Activated CD8-positive, alpha-beta memory T cell treated with anti-CD3 and anti-CD28 coated beads for 48 hours (primary cell): Measurements from ENCODE around the gene TMC8.
"Not testable (repeated sequence)": the region's sequence is repeated elsewhere in the genome, so short reads cannot be mapped to it uniquely, and the experiment has no call there.

Experiments used
- DNase-seq, 3 experiments: peaks; one replicate each; pipeline ENCODE4 v3.0.0-alpha.2; 2020; ENCODE audit warnings: low read depth in 2 of 3, low spot score in 2 of 3

The TMC8 gene

GRCh38 chr17:78154903-78155811 lies 24.6 kb downstream of the TMC8 start:
- DNase-seq: no peak

DNA sequence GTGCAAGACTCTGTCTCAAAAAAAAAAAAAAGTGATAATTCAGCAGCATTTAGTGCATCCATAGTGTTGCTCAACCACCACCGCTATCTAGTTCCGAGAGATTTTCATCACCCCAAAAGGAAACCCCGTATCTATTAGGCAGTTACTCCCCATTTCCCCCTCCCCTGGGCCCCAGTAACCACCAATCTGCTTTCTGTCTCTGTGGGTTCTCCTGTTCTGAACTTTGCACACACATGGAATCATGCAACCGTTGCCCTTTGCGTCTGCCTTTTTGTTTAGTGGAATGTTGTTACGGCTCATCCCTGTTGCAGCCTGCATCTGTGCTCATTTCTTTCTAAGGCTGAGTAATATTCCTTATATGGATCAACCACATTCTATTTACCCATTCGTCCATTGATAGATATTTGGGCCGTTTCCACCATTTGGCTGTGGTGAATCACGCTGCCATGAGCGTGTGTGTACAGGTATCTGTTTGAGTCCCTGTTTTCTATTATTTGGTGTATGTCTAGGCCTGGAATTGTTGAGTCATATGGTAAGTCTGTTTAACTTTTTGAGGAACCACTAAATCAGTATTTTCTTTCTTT lies 29.1 kb downstream of the TMC8 start:
- no peak for DNase-seq

- no peak for DNase-seq
These were observed 33.5 kb downstream of the TMC8 start for GRCh38 chr17:78163881-78164747.

DNA sequence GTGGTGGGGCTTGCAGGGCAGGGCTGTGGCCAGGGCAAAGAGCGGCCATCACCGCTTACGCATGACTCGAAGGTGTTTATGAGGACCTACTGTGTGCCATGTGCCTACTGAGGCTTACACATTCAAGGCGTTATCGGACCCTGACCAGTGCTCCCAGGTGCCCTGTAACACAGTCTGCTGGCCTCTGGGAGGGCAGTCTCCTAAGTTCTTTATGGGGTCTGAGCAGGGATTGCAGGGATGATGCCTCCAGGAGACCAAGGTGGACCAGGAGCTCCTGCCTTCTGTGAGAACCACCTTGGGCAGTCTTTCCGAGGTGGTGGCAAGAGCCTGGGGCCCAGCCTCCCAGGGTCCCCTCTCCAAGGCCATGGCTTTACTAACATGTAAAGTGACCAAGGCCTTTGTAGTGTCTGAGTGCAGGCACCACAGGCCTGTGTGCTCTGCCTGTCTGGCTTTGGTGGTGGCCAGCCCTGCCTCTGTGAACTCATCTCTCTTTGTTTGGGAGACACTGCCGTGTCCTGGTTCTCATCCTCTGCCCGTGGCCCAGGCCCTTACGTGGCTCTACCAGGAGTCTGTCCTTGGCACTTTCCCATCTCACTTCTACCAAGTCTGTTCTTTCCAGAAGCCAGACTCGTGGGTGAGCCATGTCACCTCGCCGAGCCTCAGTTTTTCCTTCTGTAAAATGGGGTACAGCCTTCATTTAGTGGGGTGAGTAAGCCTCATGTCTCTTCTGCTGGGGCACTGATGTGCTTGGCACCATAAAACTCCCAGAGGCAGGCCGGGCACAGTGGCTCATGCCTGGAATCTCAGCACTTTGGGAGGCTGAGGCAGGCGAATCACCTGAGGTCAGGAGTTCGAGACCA lies 34.4 kb downstream of the TMC8 start:
- no peak for DNase-seq

GRCh38 chr17:78166416-78166815 lies 35.8 kb downstream of the TMC8 start:
- DNase-seq: no peak

GRCh38 chr17:78168242-78168902 lies 37.8 kb downstream of the TMC8 start, which contains the start of gene SYNGR2:
TSS of gene SYNGR2 (plus strand) at chr17:78168581. CDS start at chr17:78168617, 36 bp downstream.
- DNase-seq: peak; percentile 61 to 79 (median 77)

DNA sequence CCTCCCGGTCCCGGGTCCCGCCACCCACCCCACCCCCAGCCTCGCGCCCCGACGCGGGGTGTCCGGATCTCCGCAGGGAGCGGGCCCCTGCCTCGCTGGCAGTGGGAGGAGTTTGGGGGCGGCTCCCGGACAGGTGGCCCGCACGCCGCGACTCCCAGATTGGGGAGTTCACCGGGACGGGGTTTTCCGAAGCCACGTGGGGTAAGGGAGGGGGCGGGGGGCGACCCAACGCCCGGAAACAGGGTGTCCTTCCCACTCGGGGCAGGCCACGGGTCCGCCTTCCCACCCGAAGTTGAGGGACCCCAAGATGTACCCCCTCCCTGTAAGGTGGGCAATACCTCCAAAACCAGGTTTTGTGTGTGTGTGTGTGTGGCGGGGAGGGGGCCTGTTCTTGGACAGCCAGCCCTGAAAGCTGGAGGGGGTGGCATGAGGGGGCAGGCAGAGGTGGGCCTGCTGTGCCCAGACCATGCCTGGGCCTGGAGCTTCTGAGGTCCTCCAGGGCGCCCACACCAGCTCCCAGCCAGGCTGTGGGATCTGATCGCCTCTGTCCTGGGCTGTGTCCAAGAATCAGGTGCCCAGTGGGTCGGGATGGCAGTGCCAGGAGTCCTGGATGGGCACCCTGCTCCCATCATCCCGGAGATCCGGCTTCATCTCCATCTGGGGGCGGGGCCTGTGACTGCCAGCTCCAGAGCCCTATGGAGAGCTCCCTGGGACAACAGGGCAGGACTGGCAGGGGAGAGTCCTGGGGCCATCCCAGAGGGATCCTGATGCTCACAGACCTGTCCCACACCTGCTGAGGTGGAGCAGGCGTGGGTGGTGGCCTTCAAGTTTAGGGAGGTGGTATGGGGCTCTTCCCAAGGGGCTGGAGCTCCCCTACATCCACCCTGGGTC lies 38.6 kb downstream of the TMC8 start:
- DNase-seq: peak in 1 of 3 experiments; percentile 47

DNA sequence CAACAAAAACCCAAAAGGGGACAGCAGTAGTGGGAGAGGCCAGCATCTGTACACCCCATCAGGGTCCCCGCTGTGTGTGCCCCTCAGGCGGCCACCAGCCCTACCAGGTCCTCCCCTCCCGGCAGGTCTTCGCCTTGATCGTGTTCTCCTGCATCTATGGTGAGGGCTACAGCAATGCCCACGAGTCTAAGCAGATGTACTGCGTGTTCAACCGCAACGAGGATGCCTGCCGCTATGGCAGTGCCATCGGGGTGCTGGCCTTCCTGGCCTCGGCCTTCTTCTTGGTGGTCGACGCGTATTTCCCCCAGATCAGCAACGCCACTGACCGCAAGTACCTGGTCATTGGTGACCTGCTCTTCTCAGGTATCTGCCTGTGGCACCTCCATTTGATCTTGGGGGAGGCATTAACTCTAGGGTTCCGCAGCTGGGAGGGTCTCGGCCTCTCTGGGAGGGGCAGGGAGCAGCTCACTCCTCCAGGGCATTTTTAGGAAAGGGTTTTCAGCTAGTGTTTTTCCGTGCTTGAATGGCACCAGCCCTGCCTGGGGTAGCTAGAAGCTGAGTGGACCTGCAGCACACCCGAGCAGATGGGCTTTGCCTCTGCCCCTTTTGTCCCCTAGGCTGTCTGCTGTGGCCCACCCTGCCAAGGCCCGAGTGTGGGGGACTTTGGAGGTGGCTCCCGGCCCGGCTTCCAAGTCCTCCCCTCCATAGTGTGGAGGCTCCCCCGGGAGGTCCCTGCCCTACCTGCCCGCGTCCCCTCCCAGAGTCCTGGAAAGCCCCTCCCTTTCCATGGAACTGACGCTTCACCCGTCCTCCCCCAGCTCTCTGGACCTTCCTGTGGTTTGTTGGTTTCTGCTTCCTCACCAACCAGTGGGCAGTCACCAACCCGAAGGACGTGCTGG lies 40.4 kb downstream of the TMC8 start:
- DNase-seq: no peak

DNA sequence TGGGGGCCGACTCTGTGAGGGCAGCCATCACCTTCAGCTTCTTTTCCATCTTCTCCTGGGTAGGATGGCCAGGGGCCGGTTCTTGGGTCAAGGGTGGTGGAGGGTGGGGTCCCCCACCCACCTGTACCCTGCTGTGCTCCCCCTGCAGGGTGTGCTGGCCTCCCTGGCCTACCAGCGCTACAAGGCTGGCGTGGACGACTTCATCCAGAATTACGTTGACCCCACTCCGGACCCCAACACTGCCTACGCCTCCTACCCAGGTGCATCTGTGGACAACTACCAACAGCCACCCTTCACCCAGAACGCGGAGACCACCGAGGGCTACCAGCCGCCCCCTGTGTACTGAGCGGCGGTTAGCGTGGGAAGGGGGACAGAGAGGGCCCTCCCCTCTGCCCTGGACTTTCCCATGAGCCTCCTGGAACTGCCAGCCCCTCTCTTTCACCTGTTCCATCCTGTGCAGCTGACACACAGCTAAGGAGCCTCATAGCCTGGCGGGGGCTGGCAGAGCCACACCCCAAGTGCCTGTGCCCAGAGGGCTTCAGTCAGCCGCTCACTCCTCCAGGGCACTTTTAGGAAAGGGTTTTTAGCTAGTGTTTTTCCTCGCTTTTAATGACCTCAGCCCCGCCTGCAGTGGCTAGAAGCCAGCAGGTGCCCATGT lies 41.1 kb downstream of the TMC8 start:
- DNase-seq: not testable (repeated sequence)

- no peak for DNase-seq
These were observed 41.9 kb downstream of the TMC8 start for GRCh38 chr17:78172249-78173051.

GRCh38 chr17:78173097-78173715 lies 42.6 kb downstream of the TMC8 start:
- no peak for DNase-seq

- no peak for DNase-seq
These were observed 43.8 kb downstream of the TMC8 start for GRCh38 chr17:78174346-78174869.

DNA sequence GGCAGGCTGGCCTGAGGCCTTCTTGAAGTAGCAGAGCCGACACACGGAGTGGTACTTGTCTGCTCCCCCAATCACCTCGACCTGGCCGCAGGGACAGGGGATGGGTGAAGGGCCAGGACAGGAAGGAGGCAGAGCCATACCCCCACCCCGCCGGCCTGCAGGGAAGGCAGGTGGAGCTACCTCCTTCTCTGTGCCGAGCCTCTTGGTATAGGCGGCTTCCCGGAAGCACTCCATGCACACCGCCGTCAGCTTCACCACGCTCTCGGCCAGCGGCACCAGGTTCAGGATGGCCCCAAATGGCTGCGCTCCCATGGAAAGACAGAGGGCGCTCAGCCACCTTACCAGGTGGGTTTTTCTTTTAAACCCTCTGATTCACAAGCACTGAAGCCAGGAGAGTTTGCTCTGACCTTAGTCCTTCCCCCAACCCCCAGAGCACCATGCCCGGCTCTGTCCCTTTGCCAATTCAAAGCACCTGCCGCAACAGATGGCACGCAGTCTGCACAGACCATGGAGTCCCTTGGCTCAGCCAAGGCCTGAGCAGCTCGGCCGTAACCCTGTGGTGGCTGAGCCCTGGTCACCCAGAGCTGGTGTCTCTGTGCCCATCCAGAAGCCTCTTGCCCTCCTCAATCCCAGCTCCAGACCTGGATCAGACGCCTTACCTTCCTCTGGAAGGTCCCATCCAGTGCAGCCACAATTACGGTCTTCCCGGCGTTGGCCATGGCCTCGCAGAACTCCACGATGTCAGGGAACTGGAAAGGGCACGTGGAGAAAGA lies 44.5 kb downstream of the TMC8 start:
- no peak for DNase-seq

GRCh38 chr17:78175643-78175981 lies 45.0 kb downstream of the TMC8 start:
- no peak for DNase-seq

GRCh38 chr17:78176548-78177025 lies 46.0 kb downstream of the TMC8 start:
- DNase-seq: peak; percentile 47 to 65 (median 61)
